HCT116 (cell line): ENCODE results near the gene CCDC183. TPM values are rescaled to one million over a fixed set of nuclear protein-coding genes. Genes with fewer than 3 reads are reported as not detected.

Experiments
- ATAC-seq: fragments of 200-7000 bp; cut with Tn5 transposase; 2 replicates; pipeline ENCODE4 v1.9.1; 2020; ENCODE audit warnings: mild to moderate bottlenecking, moderate library complexity
- BruUV-seq: library from RNA; stranded (reverse); fragments of 400-500 nt; replicated peaks from 2 replicates; lab custom pipeline; 2021; lab: Mats Ljungman, UMichigan
- CTCF ChIA-PET: fragments of 300-600 bp; sonication (Branson Sonifier 250); formaldehyde crosslinking; loops from one replicate; lab custom pipeline; 2021; ENCODE audit warnings: antibody characterized with exemption; lab: Charles Lee
- POLR2A ChIA-PET: fragments of 300-600, 350-600 bp; sonication (Branson Sonifier 250); formaldehyde crosslinking; loops from one replicate; lab custom pipeline; 2021; ENCODE audit warnings: antibody characterized with exemption; lab: Charles Lee
- RAD21 ChIA-PET, 2 experiments: fragments of 300-600 bp; sonication (Branson Sonifier 250); formaldehyde crosslinking; loops; one replicate each; lab custom pipeline; 2023; ENCODE audit warnings: low total read pairs in 2 of 2; ENCODE audit not compliant: uncharacterized antibody in 2 of 2, unreplicated experiment in 2 of 2, low non-redundant PET in 1 of 2; lab: Charles Lee
- DNase-seq: peaks from one replicate; pipeline ENCODE4 v3.0.0-alpha.2; 2010; ENCODE audit warnings: low read depth, low spot score
- H2AFZ ChIP-seq: fragments of 200-600 bp; shearing (Covaris generic), sonication (generic); 2 replicates; pipeline ENCODE4 v1.6.1; 2017; ENCODE audit warnings: low read depth, mixed run types, mixed read lengths, antibody characterized with exemption, low read length; ENCODE audit not compliant: poor library complexity, severe bottlenecking
- H3K27ac ChIP-seq: 2 replicates; pipeline ENCODE4 v1.5.1; 2012; ENCODE audit warnings: low read depth, low read length
- H3K27me3 ChIP-seq: fragments of 200-600 bp; sonication (generic); 2 replicates; pipeline ENCODE4 v1.6.1; 2016; ENCODE audit warnings: mixed run types, low read length, mixed read lengths; ENCODE audit not compliant: insufficient read depth
- H3K36me3 ChIP-seq, 2 experiments: fragments of 200-500 bp in 1 of 2; fragments of 200-600 bp in 1 of 2; sonication (Bioruptor generic) in 1 of 2; sonication (generic) in 1 of 2; 2 replicates each; pipeline versions ENCODE4 v1.5.1 to v1.6.1; 2014 to 2016; ENCODE audit warnings: low read length in 2 of 2, inconsistent platforms in 1 of 2, mixed read lengths in 1 of 2, mixed run types in 1 of 2; ENCODE audit not compliant: insufficient read depth in 2 of 2, control insufficient read depth in 1 of 2
- H3K4me1 ChIP-seq, 2 experiments: fragments of 200-600 bp in 1 of 2; sonication (generic) in 1 of 2; 2 replicates each; pipeline versions ENCODE4 v1.5.1 to v1.6.1; 2012 to 2017; ENCODE audit warnings: low read length in 2 of 2, inconsistent platforms in 1 of 2, mild to moderate bottlenecking in 1 of 2, mixed read lengths in 1 of 2, mixed run types in 1 of 2, moderate library complexity in 1 of 2; ENCODE audit not compliant: insufficient read depth in 2 of 2, control insufficient read depth in 1 of 2
- H3K4me2 ChIP-seq: fragments of 200-600 bp; sonication (generic); 2 replicates; pipeline ENCODE4 v1.6.1; 2017; ENCODE audit warnings: mixed run types, low read length, mixed read lengths
- H3K4me3 ChIP-seq, 2 experiments: fragments of 200-600 bp in 1 of 2; sonication (generic) in 1 of 2; replicated peaks in 1 of 2; 2 replicates each; pipeline ENCODE4 v1.5.1; 2011 to 2016; ENCODE audit warnings: low read length in 2 of 2, control low read depth in 1 of 2, low read depth in 1 of 2, mild to moderate bottlenecking in 1 of 2, mixed read lengths in 1 of 2, mixed run types in 1 of 2
- H3K79me2 ChIP-seq: fragments of 200-600 bp; sonication (generic); 2 replicates; pipeline ENCODE4 v1.6.1; 2017; ENCODE audit warnings: mild to moderate bottlenecking, mixed run types, low read length, moderate library complexity, mixed read lengths; ENCODE audit not compliant: insufficient read depth
- H3K9ac ChIP-seq: fragments of 200-600 bp; sonication (generic); 2 replicates; pipeline ENCODE4 v1.6.1; 2016; ENCODE audit warnings: low read length, mixed read lengths
- H3K9me2 ChIP-seq: fragments of 200-600 bp; sonication (generic), shearing (Covaris generic); 2 replicates; pipeline ENCODE4 v1.6.1; 2017; ENCODE audit warnings: mixed run types, mild to moderate bottlenecking, moderate library complexity; ENCODE audit not compliant: insufficient read depth
- H3K9me3 ChIP-seq, 2 experiments: fragments of 200-500 bp in 1 of 2; fragments of 200-600 bp in 1 of 2; sonication (Bioruptor generic) in 1 of 2; sonication (generic) in 1 of 2; 2 replicates each; pipeline ENCODE4 v1.6.1; 2014 to 2017; ENCODE audit warnings: low read length in 2 of 2, mixed read lengths in 2 of 2, inconsistent platforms in 1 of 2, low read depth in 1 of 2, mild to moderate bottlenecking in 1 of 2, mixed run types in 1 of 2, moderate library complexity in 1 of 2; ENCODE audit not compliant: control insufficient read depth in 1 of 2, insufficient read depth in 1 of 2
- H4K20me1 ChIP-seq: fragments of 200-600 bp; sonication (generic), shearing (Covaris generic); 2 replicates; pipeline ENCODE4 v1.6.1; 2017; ENCODE audit warnings: mixed run types, mild to moderate bottlenecking, moderate library complexity; ENCODE audit not compliant: insufficient read depth
- CTCF ChIP-seq, 3 experiments: fragments of 200-600 bp in 1 of 3; sonication (generic) in 1 of 3; IDR thresholded peaks in 2 of 3; conservative IDR thresholded peaks in 1 of 3; 2 replicates each; pipeline ENCODE4 v1.5.1; 2012 to 2017; ENCODE audit warnings: low read depth in 2 of 3, low read length in 2 of 3, antibody characterized with exemption in 1 of 3, borderline replicate concordance in 1 of 3, control low read depth in 1 of 3, mild to moderate bottlenecking in 1 of 3, mixed read lengths in 1 of 3, mixed run types in 1 of 3, moderate library complexity in 1 of 3; ENCODE audit not compliant: insufficient read depth in 1 of 3
- EGR1 ChIP-seq: IDR thresholded peaks from 2 replicates; pipeline ENCODE4 v1.6.1; 2012; ENCODE audit warnings: low read depth
- SIN3A ChIP-seq: IDR thresholded peaks from 2 replicates; pipeline ENCODE4 v1.6.1; 2012; ENCODE audit warnings: low read depth
- SP1 ChIP-seq: IDR thresholded peaks from 2 replicates; pipeline ENCODE4 v1.6.1; 2012; ENCODE audit warnings: low read depth
- TCF7L2 ChIP-seq: IDR thresholded peaks from 2 replicates; pipeline ENCODE4 v1.7.0; 2011; ENCODE audit warnings: borderline replicate concordance, inconsistent platforms; ENCODE audit not compliant: insufficient read depth, insufficient read length; ENCODE audit errors: extremely low read depth
- YY1 ChIP-seq: IDR thresholded peaks from 2 replicates; pipeline ENCODE4 v1.6.1; 2011; ENCODE audit warnings: low read length, low read depth, moderate library complexity, mild to moderate bottlenecking; ENCODE audit not compliant: insufficient replicate concordance; ENCODE audit errors: extremely low read depth
- ZFX ChIP-seq: fragments of 450-650 bp; IDR thresholded peaks from 2 replicates; pipeline ENCODE4 v1.6.1; 2017
- intact Hi-C: fragments of 100-400 bp; cut with micrococcal nuclease; formaldehyde crosslinking; loops from 2 replicates; pipeline ENCODE4 v1.10.0; 2022
- total RNA-seq: library from RNA; stranded (reverse); gene quantifications from one replicate; pipeline ENCODE4 v1.2.1, GENCODE V29; 2021; ENCODE audit not compliant: unreplicated experiment

Gene CCDC183
- total RNA-seq, 1 experiment from 2014 or later = 2.8 TPM

GRCh38 chr9:136779808-136780207 is 16.3 kb upstream of the CCDC183 start:
- RAD21 ChIA-PET = interaction anchor here in 1 of 2 experiments (0.7 kb wide), 1 partner anchor 242 kb away, joined by 3 read pairs; no protein-coding TSS in a partner anchor
- Histone ChIP-seq H3K27ac (no peak overlapping the region), H3K4me2 (no peak overlapping the region), H2AFZ (no peak overlapping the region), H3K9ac (no peak overlapping the region), H3K36me3 (no peaks in the 10 kb centered on the region), H3K27me3 (no peaks in the 10 kb centered on the region)
- ATAC-seq = peak; percentile 76
- intact Hi-C loops = loop anchor here (10.0 kb wide), 1 partner anchor 445 kb away; the partner anchor contains the start of genes CYSRT1, RNF208 and RNF224
- TF ChIP-seq CTCF (IDR thresholded peaks at IDR 0.05 in 2 of 3, conservative IDR thresholded peaks at IDR 0.05 in 1 of 3; ENCODE audit: borderline replicate concordance in 1 of 3, insufficient read depth in 1 of 3, low read depth in 2 of 3, low read length in 2 of 3) = peak in 1 of 3 experiments; percentile 29; a peak in 1 of 6 replicates
- TF ChIP-seq TCF7L2 = no peak
- TF ChIP-seq EGR1 = no peak
- TF ChIP-seq, all 23 proteins: peak for 1
- Histone ChIP-seq H3K9me2 (no peaks in the 10 kb centered on the region), H3K9me3 (no peaks in the 10 kb centered on the region), H3K4me3 (no peak overlapping the region), H4K20me1 (no peaks in the 10 kb centered on the region), H3K4me1 (peaks cover 2 to 8% of the 10 kb centered on the region in 2 experiments; a peak in 1 of 4 replicates), H3K79me2 (no peaks in the 10 kb centered on the region)
- no peak for DNase-seq
- CTCF ChIA-PET = interaction anchor here (1.0 kb wide), 1 partner anchor 10 kb away, joined by 5 read pairs; no protein-coding TSS in a partner anchor
- POLR2A ChIA-PET = no interaction called here
- no TSS peak for BruUV-seq

- no peak for ATAC-seq
- no peak overlapping the region for H3K4me3 ChIP-seq
- CTCF ChIA-PET = no interaction called here
Observed at GRCh38 chr9:136782452-136782851, 13.7 kb upstream of the CCDC183 start.

More at GRCh38 chr9:136782452-136782851, 13.7 kb upstream of the CCDC183 start:
- H3K36me3 ChIP-seq = no peaks in the 10 kb centered on the region
- RAD21 ChIA-PET = no interaction called here
- no TSS peak for BruUV-seq
- H3K4me1 ChIP-seq = peaks cover 2 to 10% of the 10 kb centered on the region in 2 experiments; a peak in 2 of 4 replicates
- H3K79me2 ChIP-seq = no peaks in the 10 kb centered on the region
- no peak for DNase-seq
- no peaks in the 10 kb centered on the region for H3K9me3 ChIP-seq
- no peaks in the 10 kb centered on the region for H3K9me2 ChIP-seq
- no peaks in the 10 kb centered on the region for H3K27me3 ChIP-seq
- H3K4me2 ChIP-seq = no peak overlapping the region
- intact Hi-C loops = loop anchor here (10.0 kb wide), 1 partner anchor 442 kb away; the partner anchor contains the start of genes CYSRT1, RNF208 and RNF224
- no peak for TF ChIP-seq CTCF (IDR thresholded peaks at IDR 0.05 in 2 of 3, conservative IDR thresholded peaks at IDR 0.05 in 1 of 3; ENCODE audit: borderline replicate concordance in 1 of 3, insufficient read depth in 1 of 3, low read depth in 2 of 3, low read length in 2 of 3)
- TF ChIP-seq SP1 = no peak
- TF ChIP-seq EGR1 = no peak
- TF ChIP-seq YY1 = no peak
- TF ChIP-seq SIN3A = no peak
- no peak for TF ChIP-seq ZFX
- TF ChIP-seq, all 23 proteins: peak for 0
- Histone ChIP-seq H2AFZ (no peak overlapping the region), H3K9ac (no peak overlapping the region), H4K20me1 (no peaks in the 10 kb centered on the region), H3K27ac (no peak overlapping the region)
- POLR2A ChIA-PET = no interaction called here
